Fibroblast of mammary gland (primary cell): ENCODE measurements around the gene MFF.

Experiments
- DNase-seq: peaks from one replicate; pipeline ENCODE4 v3.0.0-alpha.2; 2010; ENCODE audit warnings: low read depth
- H3K4me3 ChIP-seq: 2 replicates; pipeline ENCODE4 v1.5.1; 2011; ENCODE audit warnings: low read depth, mild to moderate bottlenecking, low read length, moderate library complexity; ENCODE audit not compliant: control insufficient read depth
- TF ChIP-seq, protein P1 (sequence below): conservative IDR thresholded peaks from 2 replicates; pipeline ENCODE4 v1.5.1; 2011; ENCODE audit warnings: low read depth, low read length, inconsistent platforms; ENCODE audit not compliant: control insufficient read depth, insufficient read depth

MFF gene

GRCh38 chr2:227402321-227402720 is 77.3 kb downstream of the MFF start:
- TF ChIP-seq, protein P1, sequence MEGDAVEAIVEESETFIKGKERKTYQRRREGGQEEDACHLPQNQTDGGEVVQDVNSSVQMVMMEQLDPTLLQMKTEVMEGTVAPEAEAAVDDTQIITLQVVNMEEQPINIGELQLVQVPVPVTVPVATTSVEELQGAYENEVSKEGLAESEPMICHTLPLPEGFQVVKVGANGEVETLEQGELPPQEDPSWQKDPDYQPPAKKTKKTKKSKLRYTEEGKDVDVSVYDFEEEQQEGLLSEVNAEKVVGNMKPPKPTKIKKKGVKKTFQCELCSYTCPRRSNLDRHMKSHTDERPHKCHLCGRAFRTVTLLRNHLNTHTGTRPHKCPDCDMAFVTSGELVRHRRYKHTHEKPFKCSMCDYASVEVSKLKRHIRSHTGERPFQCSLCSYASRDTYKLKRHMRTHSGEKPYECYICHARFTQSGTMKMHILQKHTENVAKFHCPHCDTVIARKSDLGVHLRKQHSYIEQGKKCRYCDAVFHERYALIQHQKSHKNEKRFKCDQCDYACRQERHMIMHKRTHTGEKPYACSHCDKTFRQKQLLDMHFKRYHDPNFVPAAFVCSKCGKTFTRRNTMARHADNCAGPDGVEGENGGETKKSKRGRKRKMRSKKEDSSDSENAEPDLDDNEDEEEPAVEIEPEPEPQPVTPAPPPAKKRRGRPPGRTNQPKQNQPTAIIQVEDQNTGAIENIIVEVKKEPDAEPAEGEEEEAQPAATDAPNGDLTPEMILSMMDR, result no peak
- H3K4me3 ChIP-seq, result no peak overlapping the region
- DNase-seq, result no peak

GRCh38 chr2:227402959-227403358 is 77.9 kb downstream of the MFF start:
- TF ChIP-seq, protein P1, result no peak
- no peak overlapping the region for H3K4me3 ChIP-seq
- peak; percentile 55 for DNase-seq

DNA sequence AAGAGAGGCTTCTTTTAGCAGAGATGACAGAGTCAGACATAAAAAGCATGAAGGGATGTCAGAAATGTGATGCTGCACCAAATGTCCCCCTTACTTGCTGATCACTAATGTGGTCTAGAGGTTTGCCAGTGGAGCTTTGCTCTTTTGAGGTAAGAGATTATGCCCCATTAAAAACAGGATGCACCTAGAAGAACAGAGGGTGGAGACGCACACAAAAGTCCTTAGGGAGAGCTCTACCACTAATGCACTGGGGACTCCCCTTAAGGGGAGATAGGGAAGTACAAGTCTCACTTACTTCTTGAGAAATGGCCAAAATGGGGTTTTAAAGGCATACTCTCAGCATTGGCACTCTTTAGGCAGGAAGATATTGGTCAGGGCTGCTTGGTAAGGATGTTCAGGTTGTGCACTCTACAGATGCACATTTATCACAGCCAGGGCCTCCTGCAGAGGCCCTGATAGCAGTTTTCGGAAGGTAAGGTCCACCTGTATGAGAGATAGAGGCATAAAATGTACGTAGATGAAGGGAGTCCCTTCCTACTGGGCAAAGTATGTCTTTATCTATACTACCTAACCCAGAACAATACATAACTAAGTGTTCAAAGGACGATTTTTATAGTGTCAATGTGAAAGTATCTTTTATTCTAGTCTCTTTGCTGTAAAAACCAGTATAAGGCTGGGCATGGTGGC is 79.7 kb downstream of the MFF start:
- no peak for DNase-seq
- TF ChIP-seq, protein P1, result no peak
- H3K4me3 ChIP-seq, result no peak overlapping the region

- DNase-seq, result peak; percentile 98
- TF ChIP-seq, protein P1, result peak; percentile 83
- no peak overlapping the region for H3K4me3 ChIP-seq
Measured at GRCh38 chr2:227406177-227407031, 81.4 kb downstream of the MFF start.
